Kidney (tissue), 14 donors: ENCODE measurements around the gene KHDRBS2. TPM values are rescaled to one million over a fixed set of nuclear protein-coding genes. Genes with fewer than 3 reads are reported as not detected.
A peak's percentile ranks its signal among the peaks of the same experiment; 100 is the strongest.

Experiments
- DNase-seq, 5 donors: peaks; one replicate each; pipeline ENCODE4 v3.0.0-alpha.2; 2013 to 2020
- FAIRE-seq: peaks from 2 replicates; lab custom pipeline; 2012; peaks lifted over from hg19 to GRCh38; lab: Jason Lieb, UNC
- H3K27ac ChIP-seq, 2 donors: one replicate each; pipeline ENCODE4 v1.7.0; 2013; ENCODE audit warnings: low read depth in 2 of 2, low read length in 2 of 2, inconsistent platforms in 1 of 2
- H3K27me3 ChIP-seq: one replicate; pipeline ENCODE4 v1.7.1; 2013; ENCODE audit warnings: low read length, inconsistent platforms; ENCODE audit not compliant: control insufficient read depth, insufficient read depth
- H3K36me3 ChIP-seq, 3 donors: one replicate each; pipeline versions ENCODE4 v1.7.0 to v1.7.1; 2013; ENCODE audit warnings: low read length in 3 of 3, control low read depth in 1 of 3, inconsistent platforms in 1 of 3; ENCODE audit not compliant: insufficient read depth in 3 of 3, control insufficient read depth in 2 of 3
- H3K4me1 ChIP-seq, 3 donors: one replicate each; pipeline versions ENCODE4 v1.7.0 to v1.7.1; 2013; ENCODE audit warnings: low read length in 3 of 3, inconsistent platforms in 1 of 3, low read depth in 1 of 3; ENCODE audit not compliant: control insufficient read depth in 2 of 3, insufficient read depth in 2 of 3
- H3K4me3 ChIP-seq, 3 donors: one replicate each; pipeline versions ENCODE4 v1.7.0 to v1.8.1; 2013; ENCODE audit warnings: low read length in 3 of 3, control low read depth in 1 of 3, inconsistent platforms in 1 of 3
- H3K9ac ChIP-seq, 3 donors: one replicate each; pipeline versions ENCODE4 v1.7.0 to v1.7.1; 2013; ENCODE audit warnings: low read length in 3 of 3, control low read depth in 1 of 3, inconsistent platforms in 1 of 3
- H3K9me3 ChIP-seq, 3 donors: one replicate each; pipeline versions ENCODE4 v1.7.0 to v1.7.1; 2013; ENCODE audit warnings: low read length in 3 of 3, control low read depth in 1 of 3, inconsistent platforms in 1 of 3; ENCODE audit not compliant: control insufficient read depth in 2 of 3, insufficient read depth in 1 of 3
- intact Hi-C: fragments of 100-400 bp; cut with DNase I; formaldehyde crosslinking; loops from one replicate; pipeline ENCODE4 v1.11.1; 2022
- polyA plus RNA-seq: library from polyadenylated mRNA; stranded (reverse); fragments of 350-450 nt; fragmentation: Illumina TruSeq; extraction: RNeasy Lipid Tissue Mini Kit (QIAGEN cat#74804); gene quantifications from one replicate; pipeline ENCODE4 v1.2.3, GENCODE V29; 2014; ENCODE audit warnings: low read depth, low replicate concordance; ENCODE audit not compliant: insufficient read depth
- total RNA-seq: library from RNA; stranded (reverse); fragmentation: NEBNext Ultra II Directional; extraction: Animal tissue kit (Norgen Biotek cat#: 25700); gene quantifications from one replicate; pipeline ENCODE4 v1.2.1, GENCODE V29; 2021
- TF ChIP-seq, protein P1 (sequence below): IDR thresholded peaks from 3 replicates; pipeline ENCODE4 v1.5.1; 2012; ENCODE audit warnings: mild to moderate bottlenecking, moderate library complexity, borderline replicate concordance; ENCODE audit not compliant: insufficient read depth; ENCODE audit errors: extremely low read depth
- donor health status: control.
- donor health status: control.
- donor health status: control.
- donor health status: control.
- donor health status: control.
- donor health status: DM: yes; HTN: yes; CAD: no.
- donor health status: Normal renal cell carcinoma (clear cell type).

The KHDRBS2 gene
- total and polyA plus RNA-seq, 2 donors from 2014 or later: 0.76 TPM; not detected in 1

DNA sequence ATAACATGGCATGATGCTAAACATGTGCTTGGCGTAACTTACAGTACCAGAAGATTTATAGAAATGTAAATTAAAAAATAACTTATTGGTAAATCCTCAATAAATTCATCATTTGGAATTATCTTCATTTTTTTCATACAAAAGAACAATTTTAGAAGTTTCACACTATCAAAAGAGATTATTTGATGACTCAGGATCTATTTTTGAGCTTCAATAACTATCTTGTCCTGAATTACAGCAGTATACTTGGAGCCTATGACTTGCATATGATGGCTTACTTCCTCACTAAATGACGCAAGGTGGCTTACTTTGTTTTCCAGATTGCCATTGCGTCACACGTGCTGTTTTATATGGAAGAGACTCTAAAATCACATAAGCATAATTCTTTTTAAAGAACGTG, 49.2 kb downstream of the KHDRBS2 start:
- H3K9me3 ChIP-seq: no peaks in the 10 kb centered on the region
- FAIRE-seq (no peak), DNase-seq (no peak)
- no peak overlapping the region for H3K27ac ChIP-seq
- H3K27me3 ChIP-seq: no peaks in the 10 kb centered on the region
- H3K9ac ChIP-seq: no peak overlapping the region
- no peaks in the 10 kb centered on the region for H3K4me1 ChIP-seq
- H3K4me3 ChIP-seq: no peak overlapping the region
- TF ChIP-seq, protein P1, sequence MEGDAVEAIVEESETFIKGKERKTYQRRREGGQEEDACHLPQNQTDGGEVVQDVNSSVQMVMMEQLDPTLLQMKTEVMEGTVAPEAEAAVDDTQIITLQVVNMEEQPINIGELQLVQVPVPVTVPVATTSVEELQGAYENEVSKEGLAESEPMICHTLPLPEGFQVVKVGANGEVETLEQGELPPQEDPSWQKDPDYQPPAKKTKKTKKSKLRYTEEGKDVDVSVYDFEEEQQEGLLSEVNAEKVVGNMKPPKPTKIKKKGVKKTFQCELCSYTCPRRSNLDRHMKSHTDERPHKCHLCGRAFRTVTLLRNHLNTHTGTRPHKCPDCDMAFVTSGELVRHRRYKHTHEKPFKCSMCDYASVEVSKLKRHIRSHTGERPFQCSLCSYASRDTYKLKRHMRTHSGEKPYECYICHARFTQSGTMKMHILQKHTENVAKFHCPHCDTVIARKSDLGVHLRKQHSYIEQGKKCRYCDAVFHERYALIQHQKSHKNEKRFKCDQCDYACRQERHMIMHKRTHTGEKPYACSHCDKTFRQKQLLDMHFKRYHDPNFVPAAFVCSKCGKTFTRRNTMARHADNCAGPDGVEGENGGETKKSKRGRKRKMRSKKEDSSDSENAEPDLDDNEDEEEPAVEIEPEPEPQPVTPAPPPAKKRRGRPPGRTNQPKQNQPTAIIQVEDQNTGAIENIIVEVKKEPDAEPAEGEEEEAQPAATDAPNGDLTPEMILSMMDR: no peak
- intact Hi-C loops: no loop called here
- no peaks in the 10 kb centered on the region for H3K36me3 ChIP-seq

DNA sequence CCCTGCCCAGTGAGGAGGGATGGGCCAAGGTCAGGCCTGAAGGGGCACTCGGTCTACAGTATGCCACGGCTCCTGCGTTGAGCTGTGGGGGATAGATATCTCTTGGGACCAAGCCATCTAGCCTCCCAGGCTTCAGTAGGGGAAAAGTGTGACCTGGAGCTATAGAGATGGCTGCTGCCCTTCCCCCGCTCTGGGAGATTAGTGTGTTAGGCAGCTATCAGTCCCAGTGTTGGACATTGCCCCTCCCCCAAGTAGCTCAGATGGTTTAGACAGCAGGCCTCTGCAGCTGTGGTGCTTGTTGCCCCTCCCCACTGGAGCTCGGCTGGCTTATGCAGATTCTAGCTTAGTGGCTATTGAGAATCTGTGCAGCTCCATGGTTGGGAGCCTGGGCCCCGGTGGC, 56.8 kb downstream of the KHDRBS2 start:
- no peaks in the 10 kb centered on the region for H3K27me3 ChIP-seq
- TF ChIP-seq, protein P1: no peak
- intact Hi-C loops: no loop called here
- H3K9ac ChIP-seq: no peak overlapping the region
- H3K9me3 ChIP-seq: no peaks in the 10 kb centered on the region
- FAIRE-seq (no peak), DNase-seq (peak in 1 of 5 donors; percentile 46)
- no peak overlapping the region for H3K27ac ChIP-seq
- no peaks in the 10 kb centered on the region for H3K36me3 ChIP-seq
- H3K4me1 ChIP-seq: no peaks in the 10 kb centered on the region
- H3K4me3 ChIP-seq: no peak overlapping the region

DNA sequence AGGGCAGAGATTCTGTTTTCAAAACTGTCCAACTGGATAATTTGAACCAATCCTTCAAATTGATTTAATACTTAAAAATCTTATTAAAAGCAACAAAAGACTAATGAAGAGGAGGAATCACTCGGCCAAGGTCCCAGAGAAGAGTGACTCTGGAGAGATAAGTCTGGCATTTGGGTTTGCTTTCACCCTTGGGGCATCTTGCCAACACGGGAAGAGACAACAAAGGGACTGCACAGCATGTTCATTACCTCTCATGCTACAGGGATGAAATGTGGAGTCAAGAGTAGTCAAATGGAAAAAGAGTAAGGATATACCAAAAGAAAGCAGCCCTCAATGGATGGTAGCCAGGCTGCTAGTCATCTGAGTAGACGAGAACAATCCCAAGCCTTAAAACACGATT, 68.2 kb downstream of the KHDRBS2 start:
- FAIRE-seq: no peak
- Histone ChIP-seq H3K9ac (no peak overlapping the region), H3K4me1 (no peaks in the 10 kb centered on the region), H3K36me3 (no peaks in the 10 kb centered on the region), H3K4me3 (no peak overlapping the region), H3K9me3 (no peaks in the 10 kb centered on the region), H3K27ac (no peak overlapping the region), H3K27me3 (no peaks in the 10 kb centered on the region)
- TF ChIP-seq, protein P1: no peak
- intact Hi-C loops: no loop called here
- DNase-seq: no peak

DNA sequence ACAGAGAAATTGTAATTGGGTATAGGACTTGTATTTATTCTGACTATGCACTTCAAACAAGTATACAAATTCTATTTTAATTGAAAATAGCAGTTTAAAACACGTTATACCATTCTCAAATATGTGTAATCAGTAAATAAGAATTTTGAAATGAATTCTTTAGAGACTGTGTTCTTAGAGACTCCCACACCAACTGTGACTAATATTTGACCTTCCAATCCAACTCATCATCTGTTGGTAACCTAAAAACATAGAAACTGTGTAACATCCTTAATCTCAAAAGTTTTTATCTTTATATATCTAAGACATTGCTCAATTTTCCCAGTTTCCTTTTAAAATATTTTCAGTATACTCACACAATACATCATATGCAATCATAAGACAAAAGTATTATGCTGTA, 83.9 kb downstream of the KHDRBS2 start:
- no peak overlapping the region for H3K4me3 ChIP-seq
- H3K9ac ChIP-seq: no peak overlapping the region
- H3K9me3 ChIP-seq: no peaks in the 10 kb centered on the region
- no peak for FAIRE-seq
- no peak for DNase-seq
- intact Hi-C loops: no loop called here
- TF ChIP-seq, protein P1: no peak
- H3K4me1 ChIP-seq: no peaks in the 10 kb centered on the region
- H3K36me3 ChIP-seq: no peaks in the 10 kb centered on the region
- H3K27ac ChIP-seq: no peak overlapping the region
- H3K27me3 ChIP-seq: no peaks in the 10 kb centered on the region
